ENCODE data around the gene IRX2. TPM values are rescaled to one million over a fixed set of nuclear protein-coding genes. Genes with fewer than 3 reads are reported as not detected.
A peak's percentile ranks its signal among the peaks of the same experiment; 100 is the strongest.

IRX2 gene
- total and polyA plus RNA-seq, 2 donors (not counting 1 experiment from before 2014, with no cell fraction given), result 0.33 to 0.40 TPM

GRCh38 chr5:2724031-2724581, 27.4 kb downstream of the IRX2 start:
- Histone ChIP-seq H3K27me3 (ENCODE audit: control insufficient read depth, insufficient read depth, low read length) (no peaks in the 10 kb centered on the region), H3K79me2 (ENCODE audit: control insufficient read depth, insufficient read depth, low read length) (no peaks in the 10 kb centered on the region), H3K9me3 (ENCODE audit: control insufficient read depth, insufficient read depth, low read depth, low read length) (no peaks in the 10 kb centered on the region), H3K4me3 (replicated peaks in 1 of 4; ENCODE audit: control extremely low read depth in 1 of 4, insufficient read depth in 1 of 4, low read depth in 3 of 4, low read length in 4 of 4) (no peak overlapping the region), H3K4me2 (ENCODE audit: extremely low read depth, insufficient read depth, low read length) (no peak overlapping the region), H3K27ac (ENCODE audit: insufficient read depth, low read length) (no peak overlapping the region), H4K20me1 (ENCODE audit: control insufficient read depth, extremely low read depth, insufficient read depth, low read length) (no peaks in the 10 kb centered on the region), H2AFZ (ENCODE audit: low read length) (no peak overlapping the region), H3K9ac (ENCODE audit: insufficient read depth, low read length) (no peak overlapping the region), H3K36me3 (ENCODE audit: control insufficient read depth, insufficient read depth, low read length) (no peaks in the 10 kb centered on the region), H3K4me1 (ENCODE audit: control insufficient read depth, extremely low read depth, insufficient read depth, low read length) (no peaks in the 10 kb centered on the region)
- no peak for TF ChIP-seq EZH2 (IDR thresholded peaks at IDR 0.05; ENCODE audit: low read length, missing control alignments)
- no peak for TF ChIP-seq CTCF (conservative IDR thresholded peaks at IDR 0.05 in 1 of 2, IDR thresholded peaks at IDR 0.05 in 1 of 2; ENCODE audit: low read depth in 1 of 2, low read length in 2 of 2)
- no peak for DNase-seq (ENCODE audit: low read depth in 2 of 2)

- H3K4me3 ChIP-seq (replicated peaks in 1 of 4; ENCODE audit: control extremely low read depth in 1 of 4, insufficient read depth in 1 of 4, low read depth in 3 of 4, low read length in 4 of 4), result no peak overlapping the region
- no peak overlapping the region for H3K4me2 ChIP-seq (ENCODE audit: extremely low read depth, insufficient read depth, low read length)
- no peaks in the 10 kb centered on the region for H3K27me3 ChIP-seq (ENCODE audit: control insufficient read depth, insufficient read depth, low read length)
- H3K9me3 ChIP-seq (ENCODE audit: control insufficient read depth, insufficient read depth, low read depth, low read length), result no peaks in the 10 kb centered on the region
- no peaks in the 10 kb centered on the region for H3K79me2 ChIP-seq (ENCODE audit: control insufficient read depth, insufficient read depth, low read length)
- TF ChIP-seq EZH2 (IDR thresholded peaks at IDR 0.05; ENCODE audit: low read length, missing control alignments), result no peak
- no peak for TF ChIP-seq CTCF (conservative IDR thresholded peaks at IDR 0.05 in 1 of 2, IDR thresholded peaks at IDR 0.05 in 1 of 2; ENCODE audit: low read depth in 1 of 2, low read length in 2 of 2)
- H3K9ac ChIP-seq (ENCODE audit: insufficient read depth, low read length), result no peak overlapping the region
- H4K20me1 ChIP-seq (ENCODE audit: control insufficient read depth, extremely low read depth, insufficient read depth, low read length), result no peaks in the 10 kb centered on the region
- no peak overlapping the region for H2AFZ ChIP-seq (ENCODE audit: low read length)
- H3K36me3 ChIP-seq (ENCODE audit: control insufficient read depth, insufficient read depth, low read length), result no peaks in the 10 kb centered on the region
- DNase-seq (ENCODE audit: low read depth in 2 of 2), result no peak
- H3K4me1 ChIP-seq (ENCODE audit: control insufficient read depth, extremely low read depth, insufficient read depth, low read length), result no peaks in the 10 kb centered on the region
- H3K27ac ChIP-seq (ENCODE audit: insufficient read depth, low read length), result no peak overlapping the region
Measured at GRCh38 chr5:2722901-2723300, 28.6 kb downstream of the IRX2 start.

GRCh38 chr5:2721385-2722138, 29.9 kb downstream of the IRX2 start:
- Histone ChIP-seq H2AFZ (ENCODE audit: low read length) (no peak overlapping the region), H3K4me2 (ENCODE audit: extremely low read depth, insufficient read depth, low read length) (no peak overlapping the region), H3K4me1 (ENCODE audit: control insufficient read depth, extremely low read depth, insufficient read depth, low read length) (no peaks in the 10 kb centered on the region), H3K9ac (ENCODE audit: insufficient read depth, low read length) (no peak overlapping the region), H3K9me3 (ENCODE audit: control insufficient read depth, insufficient read depth, low read depth, low read length) (no peaks in the 10 kb centered on the region), H3K27me3 (ENCODE audit: control insufficient read depth, insufficient read depth, low read length) (no peaks in the 10 kb centered on the region), H4K20me1 (ENCODE audit: control insufficient read depth, extremely low read depth, insufficient read depth, low read length) (no peaks in the 10 kb centered on the region), H3K36me3 (ENCODE audit: control insufficient read depth, insufficient read depth, low read length) (no peaks in the 10 kb centered on the region), H3K4me3 (replicated peaks in 1 of 4; ENCODE audit: control extremely low read depth in 1 of 4, insufficient read depth in 1 of 4, low read depth in 3 of 4, low read length in 4 of 4) (no peak overlapping the region), H3K79me2 (ENCODE audit: control insufficient read depth, insufficient read depth, low read length) (no peaks in the 10 kb centered on the region), H3K27ac (ENCODE audit: insufficient read depth, low read length) (no peak overlapping the region)
- no peak for TF ChIP-seq EZH2 (IDR thresholded peaks at IDR 0.05; ENCODE audit: low read length, missing control alignments)
- peak in 1 of 2 donors; percentile 68 for DNase-seq (ENCODE audit: low read depth in 2 of 2)

Data from fibroblast of lung (primary cell).